HEK293 (cell line): ENCODE measurements around the gene CEP350.

Experiments
- CTCF ChIA-PET: fragments of 350-600 bp; formaldehyde crosslinking; extraction: SDS; loops from one replicate; lab custom pipeline; 2021; ENCODE audit warnings: antibody characterized with exemption; lab: Yijun Ruan, JAX
- POLR2A ChIA-PET: fragments of 300-600 bp; formaldehyde crosslinking; extraction: SDS; loops from one replicate; lab custom pipeline; 2020; ENCODE audit warnings: antibody characterized with exemption, inconsistent platforms; lab: Yijun Ruan, JAX
- H3K27ac ChIP-seq: fragments of 200-500 bp; sonication (Bioruptor generic); 2 replicates; pipeline ENCODE4 v1.5.1; 2014; ENCODE audit warnings: low read depth, low read length, control low read depth, inconsistent platforms; ENCODE audit errors: extremely low read depth
- H3K36me3 ChIP-seq, 2 experiments: fragments of 200-500 bp in 1 of 2; sonication (Bioruptor generic) in 1 of 2; 1 replicate in 1 of 2; 2 replicates in 1 of 2; pipeline ENCODE4 v1.5.1; 2014 to 2017; ENCODE audit warnings: inconsistent platforms in 2 of 2, low read length in 2 of 2; ENCODE audit not compliant: control insufficient read depth in 2 of 2, insufficient read depth in 1 of 2
- H3K4me1 ChIP-seq: fragments of 200-500 bp; sonication (Bioruptor generic); 2 replicates; pipeline ENCODE4 v1.5.1; 2014; ENCODE audit warnings: mild to moderate bottlenecking, low read length, inconsistent platforms; ENCODE audit not compliant: control insufficient read depth, insufficient read depth
- H3K4me3 ChIP-seq: 2 replicates; pipeline ENCODE4 v1.5.1; 2011; ENCODE audit warnings: low read depth, mild to moderate bottlenecking, control low read depth, low read length, moderate library complexity
- H3K9me3 ChIP-seq: fragments of 200-500 bp; sonication (Bioruptor generic); 2 replicates; pipeline ENCODE4 v1.5.1; 2014; ENCODE audit warnings: low read depth, low read length, inconsistent platforms; ENCODE audit not compliant: control insufficient read depth, insufficient read depth
- BCL11A ChIP-seq: fragments of 450-650 bp; formaldehyde crosslinking; IDR thresholded peaks from 2 replicates; pipeline ENCODE4 v1.5.1; 2016; ENCODE audit warnings: low read depth, missing biosample characterization, missing genetic modification characterization
- BCL6B ChIP-seq: fragments of 450-650 bp; formaldehyde crosslinking; IDR thresholded peaks from 2 replicates; pipeline ENCODE4 v1.5.1; 2017; ENCODE audit warnings: missing biosample characterization, missing genetic modification characterization
- GFI1B ChIP-seq: fragments of 450-650 bp; formaldehyde crosslinking; IDR thresholded peaks from 2 replicates; pipeline ENCODE4 v1.5.1; 2016; ENCODE audit warnings: missing biosample characterization, missing genetic modification characterization
- HOXA7 ChIP-seq: sonication (generic); formaldehyde crosslinking; IDR thresholded peaks from 2 replicates; pipeline ENCODE4 v1.8.1; 2022; ENCODE audit warnings: missing genetic modification reagents, borderline replicate concordance
- HOXC10 ChIP-seq: sonication (generic); formaldehyde crosslinking; IDR thresholded peaks from 2 replicates; pipeline ENCODE4 v1.8.1; 2023; ENCODE audit warnings: mild to moderate bottlenecking, missing genetic modification reagents
- KLF1 ChIP-seq: fragments of 450-650 bp; formaldehyde crosslinking; IDR thresholded peaks from 2 replicates; pipeline ENCODE4 v1.5.1; 2016; ENCODE audit warnings: missing biosample characterization, missing genetic modification characterization
- KLF10 ChIP-seq: fragments of 450-650 bp; IDR thresholded peaks from 2 replicates; pipeline ENCODE4 v1.5.1; 2018; ENCODE audit warnings: missing biosample characterization, mild to moderate bottlenecking, missing genetic modification characterization
- KLF16 ChIP-seq: fragments of 450-650 bp; formaldehyde crosslinking; IDR thresholded peaks from 2 replicates; pipeline ENCODE4 v1.5.1; 2017; ENCODE audit warnings: missing biosample characterization, missing genetic modification characterization
- MZF1 ChIP-seq: fragments of 450-650 bp; formaldehyde crosslinking; IDR thresholded peaks from 2 replicates; pipeline ENCODE4 v1.5.1; 2017; ENCODE audit warnings: missing biosample characterization, missing genetic modification characterization, borderline replicate concordance
- TRIM28 ChIP-seq: IDR thresholded peaks from 2 replicates; pipeline ENCODE4 v1.6.1; 2011; ENCODE audit warnings: low read length, control low read depth, borderline replicate concordance
- WT1 ChIP-seq: fragments of 450-650 bp; formaldehyde crosslinking; IDR thresholded peaks from 2 replicates; pipeline ENCODE4 v1.5.1; 2016; ENCODE audit warnings: missing biosample characterization, missing genetic modification characterization
- YY1 ChIP-seq: fragments of 450-650 bp; formaldehyde crosslinking; IDR thresholded peaks from 2 replicates; pipeline ENCODE4 v1.5.1; 2018; ENCODE audit warnings: missing biosample characterization, missing genetic modification characterization
- ZBTB6 ChIP-seq: fragments of 450-650 bp; formaldehyde crosslinking; IDR thresholded peaks from 2 replicates; pipeline ENCODE4 v1.5.1; 2017; ENCODE audit warnings: missing biosample characterization, missing genetic modification characterization
- ZNF112 ChIP-seq: fragments of 450-650 bp; formaldehyde crosslinking; IDR thresholded peaks from 2 replicates; pipeline ENCODE4 v1.5.0; 2017; ENCODE audit warnings: missing biosample characterization, missing genetic modification characterization
- ZNF16 ChIP-seq: fragments of 450-650 bp; formaldehyde crosslinking; IDR thresholded peaks from 2 replicates; pipeline ENCODE4 v1.5.1; 2016; ENCODE audit warnings: low read depth, missing biosample characterization, missing genetic modification characterization
- ZNF184 ChIP-seq: fragments of 450-650 bp; IDR thresholded peaks from 2 replicates; pipeline ENCODE4 v1.5.1; 2018; ENCODE audit warnings: missing biosample characterization, mild to moderate bottlenecking, missing genetic modification characterization
- ZNF223 ChIP-seq: fragments of 450-650 bp; formaldehyde crosslinking; IDR thresholded peaks from 2 replicates; pipeline ENCODE4 v1.5.1; 2016; ENCODE audit warnings: missing biosample characterization, missing genetic modification characterization
- ZNF449 ChIP-seq: fragments of 450-650 bp; formaldehyde crosslinking; IDR thresholded peaks from 2 replicates; pipeline ENCODE4 v1.5.1; 2017; ENCODE audit warnings: missing biosample characterization, mild to moderate bottlenecking, missing genetic modification characterization, moderate library complexity
- ZNF48 ChIP-seq: fragments of 450-650 bp; formaldehyde crosslinking; IDR thresholded peaks from 2 replicates; pipeline ENCODE4 v1.5.1; 2016; ENCODE audit warnings: missing biosample characterization, missing genetic modification characterization
- ZNF580 ChIP-seq: fragments of 450-650 bp; formaldehyde crosslinking; IDR thresholded peaks from 2 replicates; pipeline ENCODE4 v1.5.1; 2016; ENCODE audit warnings: missing biosample characterization, missing genetic modification characterization
- ZNF596 ChIP-seq: fragments of 450-650 bp; IDR thresholded peaks from 2 replicates; pipeline ENCODE4 v1.5.0; 2018; ENCODE audit warnings: missing biosample characterization, mild to moderate bottlenecking, missing genetic modification characterization, moderate library complexity
- ZNF626 ChIP-seq: fragments of 450-650 bp; sonication (Bioruptor Pico); formaldehyde crosslinking; IDR thresholded peaks from 2 replicates; pipeline ENCODE4 v1.5.1; 2018; ENCODE audit warnings: missing biosample characterization, missing genetic modification characterization, inconsistent platforms
- ZNF639 ChIP-seq: fragments of 450-650 bp; formaldehyde crosslinking; IDR thresholded peaks from 2 replicates; pipeline ENCODE4 v1.5.1; 2016; ENCODE audit warnings: missing biosample characterization, missing genetic modification characterization
- ZNF658 ChIP-seq: fragments of 450-650 bp; formaldehyde crosslinking; IDR thresholded peaks from 2 replicates; pipeline ENCODE4; 2016; ENCODE audit warnings: missing biosample characterization, missing genetic modification characterization
- ZSCAN16 ChIP-seq: fragments of 450-650 bp; formaldehyde crosslinking; IDR thresholded peaks from 2 replicates; pipeline ENCODE4 v1.5.1; 2016; ENCODE audit warnings: missing biosample characterization, missing genetic modification characterization
- ZSCAN23 ChIP-seq: fragments of 450-650 bp; formaldehyde crosslinking; IDR thresholded peaks from 2 replicates; pipeline ENCODE4 v1.5.1; 2016; ENCODE audit warnings: missing biosample characterization, missing genetic modification characterization
- TF ChIP-seq, protein P1 (sequence below): fragments of 450-650 bp; formaldehyde crosslinking; IDR thresholded peaks from 2 replicates; pipeline ENCODE4 v1.5.1; 2016; ENCODE audit warnings: missing biosample characterization, missing genetic modification characterization, borderline replicate concordance
- TF ChIP-seq, protein P2 (sequence below): fragments of 450-650 bp; formaldehyde crosslinking; IDR thresholded peaks from 2 replicates; pipeline ENCODE4 v1.5.1; 2016; ENCODE audit warnings: missing biosample characterization, missing genetic modification characterization

Gene CEP350

GRCh38 chr1:179930867-179931266, 23.7 kb upstream of the CEP350 start:
- Histone ChIP-seq H3K27ac (peak overlapping the region; percentile 79; the same call in 1 of the 2 replicates), H3K4me1 (peaks cover 17% of the 10 kb centered on the region), H3K4me3 (no peak overlapping the region), H3K36me3 (no peaks in the 10 kb centered on the region), H3K9me3 (no peaks in the 10 kb centered on the region)
- POLR2A ChIA-PET, result interaction anchor here (0.6 to 2.9 kb wide), 7 partner anchors 10 to 224 kb away, joined by 3 to 11 read pairs (median 4); partner anchors contain the start of genes CEP350, QSOX1, TOR1AIP1 and TOR1AIP2
- CTCF ChIA-PET, result interaction anchor here (0.6 kb wide), 1 partner anchor 485 kb away, joined by 3 read pairs; no protein-coding TSS in a partner anchor
- TF ChIP-seq MZF1 (tag by site-specific recombination) (no peak; the same call in 1 of the 2 replicates), WT1 (tag by site-specific recombination) (no peak), HOXA7 (CRISPR knock-in tag) (no peak), BCL11A (peak; percentile 88; the same call in 1 of the 2 replicates), GFI1B (tag by site-specific recombination) (0 out of 2 replicates have a peak, but pooled peaks have one; percentile 33), ZSCAN16 (tag by site-specific recombination) (no peak), TRIM28 (no peak), KLF10 (tag by site-specific recombination) (peak; percentile 77), ZNF580 (tag by site-specific recombination) (peak; percentile 79), BCL6B (peak; percentile 92), ZNF626 (no peak), ZBTB6 (tag by site-specific recombination) (no peak), ZNF184 (tag by site-specific recombination) (no peak), ZNF449 (no peak), KLF16 (tag by site-specific recombination) (no peak; the same call in 1 of the 2 replicates), ZNF658 (tag by site-specific recombination) (no peak), YY1 (tag by site-specific recombination) (no peak), ZNF112 (tag by site-specific recombination) (no peak), ZSCAN23 (tag by site-specific recombination) (peak; percentile 88; the same call in 1 of the 2 replicates), ZNF16 (tag by site-specific recombination) (no peak), ZNF639 (peak; percentile 93), KLF1 (tag by site-specific recombination) (no peak), ZNF48 (tag by site-specific recombination) (no peak), HOXC10 (CRISPR knock-in tag) (no peak), ZNF223 (tag by site-specific recombination) (no peak), ZNF596 (no peak)
- TF ChIP-seq, protein P1, sequence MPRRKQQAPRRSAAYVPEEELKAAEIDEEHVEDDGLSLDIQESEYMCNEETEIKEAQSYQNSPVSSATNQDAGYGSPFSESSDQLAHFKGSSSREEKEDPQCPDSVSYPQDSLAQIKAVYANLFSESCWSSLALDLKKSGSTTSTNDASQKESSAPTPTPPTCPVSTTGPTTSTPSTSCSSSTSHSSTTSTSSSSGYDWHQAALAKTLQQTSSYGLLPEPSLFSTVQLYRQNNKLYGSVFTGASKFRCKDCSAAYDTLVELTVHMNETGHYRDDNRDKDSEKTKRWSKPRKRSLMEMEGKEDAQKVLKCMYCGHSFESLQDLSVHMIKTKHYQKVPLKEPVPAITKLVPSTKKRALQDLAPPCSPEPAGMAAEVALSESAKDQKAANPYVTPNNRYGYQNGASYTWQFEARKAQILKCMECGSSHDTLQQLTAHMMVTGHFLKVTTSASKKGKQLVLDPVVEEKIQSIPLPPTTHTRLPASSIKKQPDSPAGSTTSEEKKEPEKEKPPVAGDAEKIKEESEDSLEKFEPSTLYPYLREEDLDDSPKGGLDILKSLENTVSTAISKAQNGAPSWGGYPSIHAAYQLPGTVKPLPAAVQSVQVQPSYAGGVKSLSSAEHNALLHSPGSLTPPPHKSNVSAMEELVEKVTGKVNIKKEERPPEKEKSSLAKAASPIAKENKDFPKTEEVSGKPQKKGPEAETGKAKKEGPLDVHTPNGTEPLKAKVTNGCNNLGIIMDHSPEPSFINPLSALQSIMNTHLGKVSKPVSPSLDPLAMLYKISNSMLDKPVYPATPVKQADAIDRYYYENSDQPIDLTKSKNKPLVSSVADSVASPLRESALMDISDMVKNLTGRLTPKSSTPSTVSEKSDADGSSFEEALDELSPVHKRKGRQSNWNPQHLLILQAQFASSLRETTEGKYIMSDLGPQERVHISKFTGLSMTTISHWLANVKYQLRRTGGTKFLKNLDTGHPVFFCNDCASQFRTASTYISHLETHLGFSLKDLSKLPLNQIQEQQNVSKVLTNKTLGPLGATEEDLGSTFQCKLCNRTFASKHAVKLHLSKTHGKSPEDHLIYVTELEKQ (tag by site-specific recombination), result peak; percentile 83; the same call in 1 of the 2 replicates
- TF ChIP-seq, protein P2, sequence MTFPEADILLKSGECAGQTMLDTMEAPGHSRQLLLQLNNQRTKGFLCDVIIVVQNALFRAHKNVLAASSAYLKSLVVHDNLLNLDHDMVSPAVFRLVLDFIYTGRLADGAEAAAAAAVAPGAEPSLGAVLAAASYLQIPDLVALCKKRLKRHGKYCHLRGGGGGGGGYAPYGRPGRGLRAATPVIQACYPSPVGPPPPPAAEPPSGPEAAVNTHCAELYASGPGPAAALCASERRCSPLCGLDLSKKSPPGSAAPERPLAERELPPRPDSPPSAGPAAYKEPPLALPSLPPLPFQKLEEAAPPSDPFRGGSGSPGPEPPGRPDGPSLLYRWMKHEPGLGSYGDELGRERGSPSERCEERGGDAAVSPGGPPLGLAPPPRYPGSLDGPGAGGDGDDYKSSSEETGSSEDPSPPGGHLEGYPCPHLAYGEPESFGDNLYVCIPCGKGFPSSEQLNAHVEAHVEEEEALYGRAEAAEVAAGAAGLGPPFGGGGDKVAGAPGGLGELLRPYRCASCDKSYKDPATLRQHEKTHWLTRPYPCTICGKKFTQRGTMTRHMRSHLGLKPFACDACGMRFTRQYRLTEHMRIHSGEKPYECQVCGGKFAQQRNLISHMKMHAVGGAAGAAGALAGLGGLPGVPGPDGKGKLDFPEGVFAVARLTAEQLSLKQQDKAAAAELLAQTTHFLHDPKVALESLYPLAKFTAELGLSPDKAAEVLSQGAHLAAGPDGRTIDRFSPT, result peak; percentile 96
